K562 (cell line): ENCODE data around the gene UBE2M. TPM values are rescaled to one million over a fixed set of nuclear protein-coding genes. Genes with fewer than 3 reads are reported as not detected.
A peak's percentile ranks its signal among the peaks of the same experiment; 100 is the strongest.

Source experiments
- CBX5 ChIP-seq: IDR thresholded peaks from 2 replicates; pipeline ENCODE4 v1.6.1; 2014; ENCODE audit warnings: low read depth, borderline replicate concordance
- CC2D1A ChIP-seq: fragments of 450-650 bp; IDR thresholded peaks from 2 replicates; pipeline ENCODE4 v1.6.1; 2017; ENCODE audit warnings: mild to moderate bottlenecking
- GTF2E2 ChIP-seq: fragments of 200-800 bp; sonication (Bioruptor generic); IDR thresholded peaks from 2 replicates; pipeline ENCODE4 v1.6.1; 2016; ENCODE audit warnings: missing genetic modification characterization, missing compliant biosample characterization
- MED1 ChIP-seq: sonication (generic); formaldehyde crosslinking; IDR thresholded peaks from 2 replicates; pipeline ENCODE4 v1.8.1; 2023; ENCODE audit warnings: missing genetic modification reagents, borderline replicate concordance
- MXD1 ChIP-seq: fragments of 250-450 bp; sonication (Bioruptor Pico); IDR thresholded peaks from 2 replicates; pipeline ENCODE4 v1.8.0; 2021; ENCODE audit warnings: borderline replicate concordance, mild to moderate bottlenecking, moderate library complexity; ENCODE audit not compliant: poor library complexity, severe bottlenecking
- ZKSCAN1 ChIP-seq: fragments of 150-350 bp; IDR thresholded peaks from 2 replicates; pipeline ENCODE4 v1.6.1; 2016; ENCODE audit warnings: low read depth, low read length
- ZNF143 ChIP-seq: sonication (generic); formaldehyde crosslinking; IDR thresholded peaks from 2 replicates; pipeline ENCODE4 v1.9.0; 2022; ENCODE audit warnings: mild to moderate bottlenecking, missing genetic modification reagents
- ZNF444 ChIP-seq: fragments of 250-450 bp; sonication (Bioruptor Pico); IDR thresholded peaks from 2 replicates; pipeline ENCODE4 v1.4.0; 2020; ENCODE audit warnings: mild to moderate bottlenecking, moderate library complexity
- polyA plus RNA-seq, 8 experiments: library from polyadenylated mRNA; depleted of rRNA in 4 of 8; stranded (reverse) in 5 of 8; unstranded in 3 of 8; fragments of >200 nt; fragmentation: Nextera tagmentation in 2 of 8; fragmentation: Illumina TruSeq in 1 of 8; extraction: Ambion mirVana in 2 of 8; extraction: Trizol in 1 of 8; gene quantifications; 2 replicates each; pipeline versions ENCODE4 v1.2.1 to v1.2.3, GENCODE V29; 2011 to 2014; ENCODE audit warnings: inconsistent platforms in 1 of 8, missing spikeins in 1 of 8
- total RNA-seq, 7 experiments: library from RNA; depleted of rRNA in 6 of 7; stranded (reverse); fragments of >200 nt in 6 of 7; fragmentation: Illumina TruSeq in 2 of 7; extraction: Trizol in 2 of 7; gene quantifications; 2 replicates each; pipeline versions ENCODE4 v1.2.1 to v1.2.3, GENCODE V29; 2011 to 2021; ENCODE audit warnings: low replicate concordance in 1 of 7
- TF ChIP-seq, protein P1 (sequence below), 3 experiments: fragments of 200-800 bp in 1 of 3; fragments of 250-450 bp in 1 of 3; fragments of 450-650 bp in 1 of 3; sonication (Bioruptor Pico) in 1 of 3; sonication (Bioruptor generic) in 1 of 3; formaldehyde crosslinking in 1 of 3; IDR thresholded peaks; 2 replicates each; pipeline versions ENCODE4 v1.6.1 to v1.8.0; 2016 to 2022; ENCODE audit warnings: mild to moderate bottlenecking in 2 of 3, missing genetic modification characterization in 2 of 3, missing compliant biosample characterization in 1 of 3, moderate library complexity in 1 of 3

UBE2M gene
- total and polyA plus RNA-seq, 9 of the 15 experiments (the other 6 are each of a cell fraction or from before 2014, with no cell fraction given): 0.92 to 163 (median 85.7) TPM

DNA sequence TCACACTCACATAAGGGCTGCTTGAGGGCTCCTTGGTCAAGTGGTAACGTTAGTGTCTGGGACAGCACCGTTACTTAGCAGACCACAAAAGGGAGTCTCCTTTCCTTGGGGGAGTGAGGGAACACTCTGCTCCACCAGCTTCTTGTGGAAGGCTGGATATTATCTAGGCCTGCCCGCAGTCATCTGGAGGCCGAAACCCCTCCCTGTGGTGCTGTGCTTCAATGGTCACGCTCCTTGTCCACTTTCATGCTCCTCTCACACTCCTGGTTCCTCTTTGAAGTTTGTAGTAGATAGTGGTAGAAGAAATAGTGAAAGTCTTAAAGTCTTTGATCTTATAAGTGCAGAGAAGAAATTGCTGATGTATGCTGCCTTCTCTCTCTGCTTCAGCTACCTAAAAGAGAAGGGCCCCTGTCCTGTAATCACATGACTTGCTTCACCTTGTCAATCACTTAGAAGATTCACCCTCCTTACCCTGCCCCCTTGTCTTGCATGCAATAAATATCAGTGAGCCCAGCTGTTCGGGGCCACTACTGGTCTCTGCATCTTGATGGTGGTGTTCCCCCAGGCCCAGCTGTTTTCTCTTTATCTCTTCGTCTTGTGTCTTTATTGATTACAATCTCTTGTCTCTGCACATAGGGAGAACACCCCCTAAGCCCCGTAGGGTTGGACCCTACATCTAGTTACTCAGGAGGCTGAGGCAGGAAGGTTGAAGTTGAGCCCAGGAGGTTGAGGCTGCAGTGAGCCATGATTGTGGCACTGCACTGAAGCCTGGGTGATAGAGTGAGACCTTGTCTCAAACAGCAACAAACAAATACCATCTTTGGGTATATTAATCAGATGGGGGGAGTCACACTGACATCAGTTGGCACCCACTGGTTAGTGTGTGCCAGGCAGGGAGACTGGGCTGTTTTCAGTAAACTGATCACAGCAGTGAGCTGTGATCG lies 26.4 kb upstream of the UBE2M start (continued):
- TF ChIP-seq, protein P1, sequence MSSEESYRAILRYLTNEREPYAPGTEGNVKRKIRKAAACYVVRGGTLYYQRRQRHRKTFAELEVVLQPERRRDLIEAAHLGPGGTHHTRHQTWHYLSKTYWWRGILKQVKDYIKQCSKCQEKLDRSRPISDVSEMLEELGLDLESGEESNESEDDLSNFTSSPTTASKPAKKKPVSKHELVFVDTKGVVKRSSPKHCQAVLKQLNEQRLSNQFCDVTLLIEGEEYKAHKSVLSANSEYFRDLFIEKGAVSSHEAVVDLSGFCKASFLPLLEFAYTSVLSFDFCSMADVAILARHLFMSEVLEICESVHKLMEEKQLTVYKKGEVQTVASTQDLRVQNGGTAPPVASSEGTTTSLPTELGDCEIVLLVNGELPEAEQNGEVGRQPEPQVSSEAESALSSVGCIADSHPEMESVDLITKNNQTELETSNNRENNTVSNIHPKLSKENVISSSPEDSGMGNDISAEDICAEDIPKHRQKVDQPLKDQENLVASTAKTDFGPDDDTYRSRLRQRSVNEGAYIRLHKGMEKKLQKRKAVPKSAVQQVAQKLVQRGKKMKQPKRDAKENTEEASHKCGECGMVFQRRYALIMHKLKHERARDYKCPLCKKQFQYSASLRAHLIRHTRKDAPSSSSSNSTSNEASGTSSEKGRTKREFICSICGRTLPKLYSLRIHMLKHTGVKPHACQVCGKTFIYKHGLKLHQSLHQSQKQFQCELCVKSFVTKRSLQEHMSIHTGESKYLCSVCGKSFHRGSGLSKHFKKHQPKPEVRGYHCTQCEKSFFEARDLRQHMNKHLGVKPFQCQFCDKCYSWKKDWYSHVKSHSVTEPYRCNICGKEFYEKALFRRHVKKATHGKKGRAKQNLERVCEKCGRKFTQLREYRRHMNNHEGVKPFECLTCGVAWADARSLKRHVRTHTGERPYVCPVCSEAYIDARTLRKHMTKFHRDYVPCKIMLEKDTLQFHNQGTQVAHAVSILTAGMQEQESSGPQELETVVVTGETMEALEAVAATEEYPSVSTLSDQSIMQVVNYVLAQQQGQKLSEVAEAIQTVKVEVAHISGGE (CRISPR knock-in tag; IDR thresholded peaks at IDR 0.05): peak in 1 of 3 experiments; percentile 91; a peak in 2 of 6 replicates
- no peak for TF ChIP-seq ZKSCAN1
- no peak for TF ChIP-seq CC2D1A
- TF ChIP-seq MXD1: no peak
- TF ChIP-seq GTF2E2 (tag): peak; percentile 66; the same call in 1 of the 2 replicates
- no peak for TF ChIP-seq ZNF143 (CRISPR knock-in tag)
- TF ChIP-seq CBX5: no peak
- no peak for TF ChIP-seq ZNF444 (CRISPR knock-in tag)
- no peak for TF ChIP-seq MED1
